IPS-15b (cell line): ENCODE data around the gene SCGB1C2.
A peak's percentile ranks its signal among the peaks of the same experiment; 100 is the strongest.

Source experiments
- H3K27me3 ChIP-seq: one replicate; pipeline ENCODE4 v1.6.1; 2013; ENCODE audit warnings: low read length; ENCODE audit not compliant: control insufficient read depth, insufficient read depth
- H3K36me3 ChIP-seq: one replicate; pipeline ENCODE4 v1.6.1; 2013; ENCODE audit warnings: low read length; ENCODE audit not compliant: control insufficient read depth, insufficient read depth
- H3K4me1 ChIP-seq: one replicate; pipeline ENCODE4 v1.6.1; 2013; ENCODE audit warnings: mild to moderate bottlenecking, low read length; ENCODE audit not compliant: control insufficient read depth, insufficient read depth
- H3K4me3 ChIP-seq: one replicate; pipeline ENCODE4 v1.5.1; 2013; ENCODE audit warnings: low read depth, low read length
- H3K9ac ChIP-seq: one replicate; pipeline ENCODE4 v1.6.1; 2013; ENCODE audit warnings: low read depth, mild to moderate bottlenecking, low read length
- H3K9me3 ChIP-seq: one replicate; pipeline ENCODE4 v1.6.1; 2013; ENCODE audit warnings: mild to moderate bottlenecking, low read length; ENCODE audit not compliant: control insufficient read depth, insufficient read depth

The SCGB1C2 gene

GRCh38 chr17:179066-179432 lies 41.7 kb downstream of the SCGB1C2 start:
- Histone ChIP-seq H3K36me3 (no peaks in the 10 kb centered on the region), H3K9ac (no peak overlapping the region), H3K4me1 (peaks cover 3% of the 10 kb centered on the region), H3K27me3 (peaks cover 38% of the 10 kb centered on the region), H3K9me3 (no peaks in the 10 kb centered on the region), H3K4me3 (no peak overlapping the region)

- Histone ChIP-seq H3K36me3 (no peaks in the 10 kb centered on the region), H3K4me1 (peaks cover 3% of the 10 kb centered on the region), H3K27me3 (peaks cover 45% of the 10 kb centered on the region), H3K9me3 (no peaks in the 10 kb centered on the region), H3K4me3 (peak overlapping the region; percentile 37), H3K9ac (no peak overlapping the region)
Measured at GRCh38 chr17:179781-180380, 42.5 kb downstream of the SCGB1C2 start.

- peaks cover 47% of the 10 kb centered on the region for H3K27me3 ChIP-seq
- no peaks in the 10 kb centered on the region for H3K36me3 ChIP-seq
- peaks cover 3% of the 10 kb centered on the region for H3K4me1 ChIP-seq
- H3K4me3 ChIP-seq: peak overlapping the region; percentile 37
- H3K9ac ChIP-seq: no peak overlapping the region
- no peaks in the 10 kb centered on the region for H3K9me3 ChIP-seq
Measured at GRCh38 chr17:180381-181244, 43.2 kb downstream of the SCGB1C2 start.

- peaks cover 3% of the 10 kb centered on the region for H3K4me1 ChIP-seq
- H3K27me3 ChIP-seq: peaks cover 47% of the 10 kb centered on the region
- no peaks in the 10 kb centered on the region for H3K9me3 ChIP-seq
- peak within 1 kb of the TSS; percentile 53 for H3K4me3 ChIP-seq
- H3K36me3 ChIP-seq: no peaks in the 10 kb centered on the region
- H3K9ac ChIP-seq: no peak within 1 kb of the TSS
Measured at GRCh38 chr17:181245-182049, 44.1 kb downstream of the SCGB1C2 start, which contains the start of gene DOC2B. TSS of gene DOC2B (minus strand) at chr17:181650. CDS start at chr17:181479, 171 bp downstream.

GRCh38 chr17:182050-182751 lies 44.8 kb downstream of the SCGB1C2 start:
- peaks cover 45% of the 10 kb centered on the region for H3K27me3 ChIP-seq
- no peaks in the 10 kb centered on the region for H3K36me3 ChIP-seq
- no peak overlapping the region for H3K9ac ChIP-seq
- H3K4me1 ChIP-seq: peaks cover 3% of the 10 kb centered on the region
- H3K4me3 ChIP-seq: peak overlapping the region; percentile 53
- no peaks in the 10 kb centered on the region for H3K9me3 ChIP-seq

- Histone ChIP-seq H3K4me1 (peaks cover 3% of the 10 kb centered on the region), H3K36me3 (no peaks in the 10 kb centered on the region), H3K9me3 (no peaks in the 10 kb centered on the region), H3K4me3 (no peak overlapping the region), H3K27me3 (peaks cover 45% of the 10 kb centered on the region), H3K9ac (no peak overlapping the region)
Measured at GRCh38 chr17:183021-183420, 45.7 kb downstream of the SCGB1C2 start.

- H3K27me3 ChIP-seq: peaks cover 29% of the 10 kb centered on the region
- no peaks in the 10 kb centered on the region for H3K9me3 ChIP-seq
- peaks cover 3% of the 10 kb centered on the region for H3K4me1 ChIP-seq
- H3K9ac ChIP-seq: no peak overlapping the region
- no peak overlapping the region for H3K4me3 ChIP-seq
- H3K36me3 ChIP-seq: no peaks in the 10 kb centered on the region
Measured at GRCh38 chr17:185445-186138, 48.2 kb downstream of the SCGB1C2 start.

- Histone ChIP-seq H3K4me1 (peaks cover 2% of the 10 kb centered on the region), H3K4me3 (no peak overlapping the region)
Measured at GRCh38 chr17:187130-187529, 49.8 kb downstream of the SCGB1C2 start.

More at GRCh38 chr17:187130-187529, 49.8 kb downstream of the SCGB1C2 start:
- no peaks in the 10 kb centered on the region for H3K36me3 ChIP-seq
- H3K9ac ChIP-seq: no peak overlapping the region
- H3K9me3 ChIP-seq: no peaks in the 10 kb centered on the region
- H3K27me3 ChIP-seq: peaks cover 23% of the 10 kb centered on the region
